ENCODE results near the gene VPS54. TPM values are rescaled to one million over a fixed set of nuclear protein-coding genes. Genes with fewer than 3 reads are reported as not detected.
A peak's percentile ranks its signal among the peaks of the same experiment; 100 is the strongest.

VPS54 gene
- total RNA-seq, 1 donor = 18.8 TPM

DNA sequence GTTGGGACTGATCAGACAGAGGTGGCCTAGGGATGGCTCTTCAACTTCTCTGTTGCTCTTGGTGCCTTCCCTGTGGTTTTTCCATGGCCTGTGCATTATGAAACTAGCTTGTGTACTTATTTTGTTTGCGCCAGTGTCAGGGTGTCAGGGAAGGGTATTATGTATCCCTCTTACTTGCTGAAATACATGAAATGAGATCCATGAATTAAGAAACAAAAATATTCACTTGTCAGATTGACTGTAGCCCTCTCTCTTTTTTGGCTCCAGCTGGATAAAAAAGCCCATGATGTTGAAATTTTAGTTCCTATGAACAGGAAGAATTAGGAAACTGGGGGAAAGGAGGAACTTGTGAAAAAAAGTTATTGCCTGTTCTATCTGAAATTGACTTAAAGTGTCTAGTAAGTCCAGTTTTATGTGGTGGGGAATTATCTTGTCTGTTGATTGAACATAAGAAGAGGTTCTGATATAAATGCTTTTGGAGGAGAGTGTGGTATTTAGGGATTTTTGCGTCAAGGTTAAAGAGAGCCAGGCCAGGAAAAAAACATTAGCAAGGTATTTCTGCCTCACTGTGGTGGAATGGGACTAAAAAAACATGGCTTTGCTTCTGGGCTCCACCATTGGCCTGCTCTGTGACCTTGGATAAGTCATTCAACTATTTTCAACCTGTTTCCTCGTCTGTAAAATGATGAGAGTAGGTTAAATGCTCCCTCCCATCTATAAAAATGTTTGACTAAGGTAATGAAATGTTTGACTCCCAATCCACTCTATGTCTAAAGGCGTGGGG, 165.5 kb downstream of the VPS54 start:
- H3K27ac ChIP-seq (ENCODE audit: low read depth, low read length) = no peak overlapping the region
- H3K9me3 ChIP-seq (ENCODE audit: low read depth, low read length) = no peaks in the 10 kb centered on the region
- TF ChIP-seq, protein P1, sequence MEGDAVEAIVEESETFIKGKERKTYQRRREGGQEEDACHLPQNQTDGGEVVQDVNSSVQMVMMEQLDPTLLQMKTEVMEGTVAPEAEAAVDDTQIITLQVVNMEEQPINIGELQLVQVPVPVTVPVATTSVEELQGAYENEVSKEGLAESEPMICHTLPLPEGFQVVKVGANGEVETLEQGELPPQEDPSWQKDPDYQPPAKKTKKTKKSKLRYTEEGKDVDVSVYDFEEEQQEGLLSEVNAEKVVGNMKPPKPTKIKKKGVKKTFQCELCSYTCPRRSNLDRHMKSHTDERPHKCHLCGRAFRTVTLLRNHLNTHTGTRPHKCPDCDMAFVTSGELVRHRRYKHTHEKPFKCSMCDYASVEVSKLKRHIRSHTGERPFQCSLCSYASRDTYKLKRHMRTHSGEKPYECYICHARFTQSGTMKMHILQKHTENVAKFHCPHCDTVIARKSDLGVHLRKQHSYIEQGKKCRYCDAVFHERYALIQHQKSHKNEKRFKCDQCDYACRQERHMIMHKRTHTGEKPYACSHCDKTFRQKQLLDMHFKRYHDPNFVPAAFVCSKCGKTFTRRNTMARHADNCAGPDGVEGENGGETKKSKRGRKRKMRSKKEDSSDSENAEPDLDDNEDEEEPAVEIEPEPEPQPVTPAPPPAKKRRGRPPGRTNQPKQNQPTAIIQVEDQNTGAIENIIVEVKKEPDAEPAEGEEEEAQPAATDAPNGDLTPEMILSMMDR (IDR thresholded peaks at IDR 0.05; ENCODE audit: extremely low read depth, low read depth, low read length) = no peak
- no peaks in the 10 kb centered on the region for H3K27me3 ChIP-seq (ENCODE audit: insufficient read depth, low read length)
- no peak overlapping the region for H3K4me2 ChIP-seq (ENCODE audit: insufficient read depth, low read length)
- peaks cover 36% of the 10 kb centered on the region for H4K20me1 ChIP-seq (ENCODE audit: insufficient read depth, low read length)
- H2AFZ ChIP-seq (ENCODE audit: low read length) = no peak overlapping the region
- H3K79me2 ChIP-seq (ENCODE audit: insufficient read depth, low read length) = peaks cover 91% of the 10 kb centered on the region
- peaks cover 24% of the 10 kb centered on the region for H3K4me1 ChIP-seq (ENCODE audit: insufficient read depth, low read length)
- H3K36me3 ChIP-seq (ENCODE audit: insufficient read depth, low read length) = peaks cover 14% of the 10 kb centered on the region
- no peak overlapping the region for H3K4me3 ChIP-seq (ENCODE audit: insufficient read depth, low read length)
- no peak for DNase-seq (ENCODE audit: insufficient read length, low spot score, missing footprints)

DNA sequence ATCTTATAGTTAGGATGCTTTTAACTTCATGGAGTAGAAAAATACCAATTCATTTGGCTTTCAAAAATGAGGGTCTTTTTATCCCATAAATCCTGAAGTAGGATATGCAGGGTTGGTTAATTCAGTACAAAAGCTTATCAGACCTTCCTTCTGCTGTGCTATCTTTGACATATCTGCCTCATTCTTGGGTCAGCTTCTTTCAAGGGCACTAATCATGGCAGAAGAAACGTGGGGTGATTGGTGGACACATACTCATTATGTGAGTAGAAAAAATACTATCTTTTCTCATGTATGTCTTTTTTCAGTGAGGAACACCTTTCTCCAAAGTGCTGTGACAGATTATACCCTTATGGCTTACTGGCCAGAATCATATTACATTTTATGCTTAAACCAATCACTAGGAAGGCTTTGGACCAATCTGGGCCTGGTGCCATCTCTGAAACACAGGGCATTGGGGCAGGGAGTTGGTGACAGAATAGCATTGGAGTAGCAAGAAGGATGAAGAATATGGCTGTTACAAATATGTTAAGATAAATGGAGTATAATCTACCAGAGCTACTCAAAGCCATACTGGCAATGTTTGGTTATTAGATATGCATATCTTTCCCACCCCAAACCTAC, 167.4 kb downstream of the VPS54 start:
- H3K4me2 ChIP-seq (ENCODE audit: insufficient read depth, low read length) = no peak overlapping the region
- no peaks in the 10 kb centered on the region for H3K36me3 ChIP-seq (ENCODE audit: insufficient read depth, low read length)
- H3K27me3 ChIP-seq (ENCODE audit: insufficient read depth, low read length) = no peaks in the 10 kb centered on the region
- no peaks in the 10 kb centered on the region for H3K9me3 ChIP-seq (ENCODE audit: low read depth, low read length)
- H3K4me1 ChIP-seq (ENCODE audit: insufficient read depth, low read length) = peaks cover 24% of the 10 kb centered on the region
- H2AFZ ChIP-seq (ENCODE audit: low read length) = no peak overlapping the region
- DNase-seq (ENCODE audit: insufficient read length, low spot score, missing footprints) = no peak
- H4K20me1 ChIP-seq (ENCODE audit: insufficient read depth, low read length) = peaks cover 36% of the 10 kb centered on the region
- peaks cover 98% of the 10 kb centered on the region for H3K79me2 ChIP-seq (ENCODE audit: insufficient read depth, low read length)
- no peak overlapping the region for H3K27ac ChIP-seq (ENCODE audit: low read depth, low read length)
- H3K4me3 ChIP-seq (ENCODE audit: insufficient read depth, low read length) = no peak overlapping the region
- TF ChIP-seq, protein P1 (IDR thresholded peaks at IDR 0.05; ENCODE audit: extremely low read depth, low read depth, low read length) = no peak

DNA sequence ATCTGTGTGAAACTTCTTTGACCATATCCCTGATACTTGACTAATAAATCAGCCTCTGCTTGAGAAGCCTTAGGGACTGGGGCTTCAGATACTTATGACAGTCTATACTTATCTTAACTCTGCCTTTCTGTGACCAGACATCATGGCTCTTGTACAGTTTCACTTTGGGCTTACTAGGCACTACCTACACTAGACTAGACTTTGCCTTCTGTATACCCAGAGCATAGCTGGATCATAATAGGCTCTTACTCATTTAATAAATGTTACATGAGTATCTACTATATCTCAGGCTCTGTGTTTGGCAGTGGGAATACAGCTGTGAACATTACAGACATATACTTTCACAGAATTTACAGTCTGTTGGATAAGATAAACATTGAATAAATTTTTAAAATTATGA, 168.6 kb downstream of the VPS54 start:
- Histone ChIP-seq H3K9me3 (ENCODE audit: low read depth, low read length) (no peaks in the 10 kb centered on the region), H3K36me3 (ENCODE audit: insufficient read depth, low read length) (no peaks in the 10 kb centered on the region), H3K4me1 (ENCODE audit: insufficient read depth, low read length) (peaks cover 33% of the 10 kb centered on the region), H4K20me1 (ENCODE audit: insufficient read depth, low read length) (peaks cover 35% of the 10 kb centered on the region), H2AFZ (ENCODE audit: low read length) (no peak overlapping the region), H3K4me2 (ENCODE audit: insufficient read depth, low read length) (no peak overlapping the region), H3K79me2 (ENCODE audit: insufficient read depth, low read length) (peaks cover 99% of the 10 kb centered on the region), H3K27ac (ENCODE audit: low read depth, low read length) (no peak overlapping the region), H3K27me3 (ENCODE audit: insufficient read depth, low read length) (no peaks in the 10 kb centered on the region), H3K4me3 (ENCODE audit: insufficient read depth, low read length) (no peak overlapping the region)
- DNase-seq (ENCODE audit: insufficient read length, low spot score, missing footprints) = no peak
- TF ChIP-seq, protein P1 (IDR thresholded peaks at IDR 0.05; ENCODE audit: extremely low read depth, low read depth, low read length) = no peak

DNA sequence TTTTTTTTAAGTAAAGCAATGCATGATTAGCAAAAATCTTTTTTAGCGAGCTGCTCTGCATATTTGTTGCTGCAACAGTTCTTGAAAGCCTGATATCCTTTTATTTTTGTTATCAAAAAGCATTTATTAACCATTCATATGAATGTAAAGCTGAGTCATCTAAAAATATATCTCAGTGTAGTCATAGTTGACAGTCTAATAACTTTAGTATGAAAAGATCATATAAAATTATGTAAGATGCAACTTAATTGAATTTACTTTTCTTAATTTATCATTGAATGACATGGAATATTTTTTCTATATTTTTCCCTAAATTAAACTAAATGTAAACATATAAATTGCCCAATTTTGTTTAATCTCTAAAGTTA, 169.0 kb downstream of the VPS54 start:
- TF ChIP-seq, protein P1 (IDR thresholded peaks at IDR 0.05; ENCODE audit: extremely low read depth, low read depth, low read length) = no peak
- Histone ChIP-seq H3K79me2 (ENCODE audit: insufficient read depth, low read length) (peaks cover 99% of the 10 kb centered on the region), H2AFZ (ENCODE audit: low read length) (no peak overlapping the region), H3K4me2 (ENCODE audit: insufficient read depth, low read length) (peak overlapping the region; percentile 68), H4K20me1 (ENCODE audit: insufficient read depth, low read length) (peaks cover 38% of the 10 kb centered on the region), H3K9me3 (ENCODE audit: low read depth, low read length) (no peaks in the 10 kb centered on the region), H3K27ac (ENCODE audit: low read depth, low read length) (peak overlapping the region; percentile 64), H3K4me3 (ENCODE audit: insufficient read depth, low read length) (no peak overlapping the region), H3K36me3 (ENCODE audit: insufficient read depth, low read length) (no peaks in the 10 kb centered on the region), H3K27me3 (ENCODE audit: insufficient read depth, low read length) (no peaks in the 10 kb centered on the region), H3K4me1 (ENCODE audit: insufficient read depth, low read length) (peaks cover 33% of the 10 kb centered on the region)
- no peak for DNase-seq (ENCODE audit: insufficient read length, low spot score, missing footprints)

All from osteoblast (primary cell).